ENCODE results near the gene POU2AF3.

Gene POU2AF3, protein sequence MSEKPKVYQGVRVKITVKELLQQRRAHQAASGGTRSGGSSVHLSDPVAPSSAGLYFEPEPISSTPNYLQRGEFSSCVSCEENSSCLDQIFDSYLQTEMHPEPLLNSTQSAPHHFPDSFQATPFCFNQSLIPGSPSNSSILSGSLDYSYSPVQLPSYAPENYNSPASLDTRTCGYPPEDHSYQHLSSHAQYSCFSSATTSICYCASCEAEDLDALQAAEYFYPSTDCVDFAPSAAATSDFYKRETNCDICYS

DNA sequence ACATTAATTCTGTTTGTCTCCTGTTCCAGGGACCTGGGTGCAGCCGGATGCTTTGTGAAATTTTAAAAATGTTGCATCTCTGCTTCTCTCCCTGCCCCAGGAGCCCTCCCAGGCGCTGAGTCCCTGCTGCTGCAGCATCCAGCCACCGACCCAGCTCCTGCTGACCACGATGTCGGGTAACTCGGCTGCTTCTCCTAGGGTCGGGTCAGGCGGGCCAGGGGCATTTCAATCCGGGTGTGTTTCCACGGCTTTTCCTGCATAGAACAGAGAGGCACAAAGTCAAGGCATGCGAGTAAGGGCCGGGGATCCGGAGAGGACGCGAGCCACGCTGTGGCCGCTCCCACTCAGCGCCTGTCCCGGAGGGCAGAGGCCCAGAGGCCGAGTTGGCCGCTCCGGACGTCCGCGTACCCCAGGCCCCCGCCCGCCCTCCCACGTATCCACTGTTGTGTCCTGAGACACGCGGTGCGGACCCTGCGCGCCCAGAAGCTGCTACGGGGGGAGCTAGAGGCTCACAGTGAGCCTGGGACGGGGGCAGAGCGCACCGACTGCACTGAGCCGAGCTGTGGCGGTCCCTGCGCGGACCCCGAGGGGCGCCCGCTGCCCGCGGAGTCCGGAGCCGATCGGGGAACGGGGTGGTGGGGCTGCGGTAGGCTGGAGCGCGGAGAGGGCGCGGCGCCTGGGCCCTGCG lies at the start of gene POU2AF3:
Gene POU2AF3 (plus strand): TSS at position 134 of the 688 bp plus-strand sequence. CDS start 36 bp downstream, at position 170.
- no peak for DNase-seq (ENCODE audit: low read depth)
- TF ChIP-seq, protein P1, sequence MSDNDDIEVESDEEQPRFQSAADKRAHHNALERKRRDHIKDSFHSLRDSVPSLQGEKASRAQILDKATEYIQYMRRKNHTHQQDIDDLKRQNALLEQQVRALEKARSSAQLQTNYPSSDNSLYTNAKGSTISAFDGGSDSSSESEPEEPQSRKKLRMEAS (IDR thresholded peaks at IDR 0.05; ENCODE audit: low read depth, low read length) = no peak
- TF ChIP-seq, protein P2, sequence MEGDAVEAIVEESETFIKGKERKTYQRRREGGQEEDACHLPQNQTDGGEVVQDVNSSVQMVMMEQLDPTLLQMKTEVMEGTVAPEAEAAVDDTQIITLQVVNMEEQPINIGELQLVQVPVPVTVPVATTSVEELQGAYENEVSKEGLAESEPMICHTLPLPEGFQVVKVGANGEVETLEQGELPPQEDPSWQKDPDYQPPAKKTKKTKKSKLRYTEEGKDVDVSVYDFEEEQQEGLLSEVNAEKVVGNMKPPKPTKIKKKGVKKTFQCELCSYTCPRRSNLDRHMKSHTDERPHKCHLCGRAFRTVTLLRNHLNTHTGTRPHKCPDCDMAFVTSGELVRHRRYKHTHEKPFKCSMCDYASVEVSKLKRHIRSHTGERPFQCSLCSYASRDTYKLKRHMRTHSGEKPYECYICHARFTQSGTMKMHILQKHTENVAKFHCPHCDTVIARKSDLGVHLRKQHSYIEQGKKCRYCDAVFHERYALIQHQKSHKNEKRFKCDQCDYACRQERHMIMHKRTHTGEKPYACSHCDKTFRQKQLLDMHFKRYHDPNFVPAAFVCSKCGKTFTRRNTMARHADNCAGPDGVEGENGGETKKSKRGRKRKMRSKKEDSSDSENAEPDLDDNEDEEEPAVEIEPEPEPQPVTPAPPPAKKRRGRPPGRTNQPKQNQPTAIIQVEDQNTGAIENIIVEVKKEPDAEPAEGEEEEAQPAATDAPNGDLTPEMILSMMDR (IDR thresholded peaks at IDR 0.05; ENCODE audit: low read depth, low read length) = no peak
- no peak for TF ChIP-seq POLR2A (IDR thresholded peaks at IDR 0.05; ENCODE audit: extremely low read depth, insufficient read length)
- no peak within 1 kb of the TSS for H3K4me3 ChIP-seq (ENCODE audit: low read depth, low read length)

DNA sequence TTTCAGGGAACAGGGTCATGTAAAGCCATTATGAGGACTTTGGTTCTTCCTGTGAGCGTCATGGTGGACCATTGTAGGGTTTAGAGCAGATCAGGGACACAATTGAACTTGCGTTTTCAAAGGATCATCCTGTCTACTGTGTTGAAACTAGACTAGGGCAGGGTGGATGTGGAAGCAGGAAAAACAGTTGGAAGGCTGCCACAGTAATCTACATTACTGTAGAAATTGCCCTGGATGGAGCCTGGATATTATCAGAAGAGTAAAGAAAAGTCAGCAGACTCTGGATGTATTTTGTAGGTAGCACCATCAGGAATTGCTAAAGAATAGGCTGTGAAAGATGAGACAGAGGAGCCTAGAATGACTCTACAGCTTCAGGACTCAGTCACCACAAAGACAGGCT lies 47.4 kb upstream of the POU2AF3 start:
- TF ChIP-seq MYC (IDR thresholded peaks at IDR 0.05; ENCODE audit: low read depth, low read length) (no peak), POLR2A (IDR thresholded peaks at IDR 0.05; ENCODE audit: extremely low read depth, insufficient read length) (no peak)
- TF ChIP-seq, protein P2 (IDR thresholded peaks at IDR 0.05; ENCODE audit: low read depth, low read length) = no peak
- TF ChIP-seq, protein P1 (IDR thresholded peaks at IDR 0.05; ENCODE audit: low read depth, low read length) = no peak
- no peak overlapping the region for H3K4me3 ChIP-seq (ENCODE audit: low read depth, low read length)
- no peak for DNase-seq (ENCODE audit: low read depth)

DNA sequence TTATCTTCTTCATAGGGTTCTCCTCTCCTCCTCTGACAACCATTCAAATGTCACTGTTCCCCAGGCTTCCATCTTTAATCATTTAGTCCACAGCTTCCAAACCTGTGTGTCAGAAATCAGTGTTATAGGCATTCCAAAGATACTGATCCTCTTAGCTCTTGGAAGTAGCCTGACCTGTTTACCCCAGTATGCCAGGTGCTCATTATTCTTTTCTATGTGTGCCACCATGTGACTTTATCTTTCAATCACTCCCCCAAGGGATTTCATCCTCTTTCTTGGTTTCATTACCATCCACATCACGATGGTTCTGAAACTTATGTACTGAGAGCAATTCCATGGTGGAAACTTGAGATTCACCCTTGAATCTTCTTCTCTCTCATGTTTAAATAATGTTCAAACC lies 45.2 kb upstream of the POU2AF3 start:
- H3K4me3 ChIP-seq (ENCODE audit: low read depth, low read length) = no peak overlapping the region
- no peak for DNase-seq (ENCODE audit: low read depth)
- TF ChIP-seq MYC (IDR thresholded peaks at IDR 0.05; ENCODE audit: low read depth, low read length) = no peak
- TF ChIP-seq, protein P2 (IDR thresholded peaks at IDR 0.05; ENCODE audit: low read depth, low read length) = no peak
- no peak for TF ChIP-seq POLR2A (IDR thresholded peaks at IDR 0.05; ENCODE audit: extremely low read depth, insufficient read length)
- TF ChIP-seq, protein P1 (IDR thresholded peaks at IDR 0.05; ENCODE audit: low read depth, low read length) = no peak

DNA sequence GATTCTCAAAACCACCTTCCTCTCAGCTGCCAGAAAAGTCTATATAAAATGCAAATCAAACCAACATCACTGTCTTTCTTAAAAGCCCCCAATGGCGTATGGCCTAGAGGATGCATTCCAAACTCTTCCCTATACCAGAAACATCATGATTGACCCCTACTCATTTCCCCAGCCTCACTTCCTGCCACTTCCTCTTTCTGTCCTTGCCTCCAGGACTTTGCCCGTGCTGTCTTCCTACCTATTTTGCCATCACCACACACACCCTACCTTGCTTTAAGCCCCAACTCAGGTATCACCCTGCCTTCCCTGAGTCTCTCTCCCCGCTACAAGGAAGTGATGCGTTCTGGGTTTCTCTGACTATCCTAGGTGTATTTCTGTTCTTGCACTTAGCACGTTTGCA lies 44.7 kb upstream of the POU2AF3 start:
- H3K4me3 ChIP-seq (ENCODE audit: low read depth, low read length) = no peak overlapping the region
- TF ChIP-seq, protein P1 (IDR thresholded peaks at IDR 0.05; ENCODE audit: low read depth, low read length) = no peak
- TF ChIP-seq POLR2A (IDR thresholded peaks at IDR 0.05; ENCODE audit: extremely low read depth, insufficient read length) (no peak), MYC (IDR thresholded peaks at IDR 0.05; ENCODE audit: low read depth, low read length) (no peak)
- TF ChIP-seq, protein P2 (IDR thresholded peaks at IDR 0.05; ENCODE audit: low read depth, low read length) = no peak
- no peak for DNase-seq (ENCODE audit: low read depth)

DNA sequence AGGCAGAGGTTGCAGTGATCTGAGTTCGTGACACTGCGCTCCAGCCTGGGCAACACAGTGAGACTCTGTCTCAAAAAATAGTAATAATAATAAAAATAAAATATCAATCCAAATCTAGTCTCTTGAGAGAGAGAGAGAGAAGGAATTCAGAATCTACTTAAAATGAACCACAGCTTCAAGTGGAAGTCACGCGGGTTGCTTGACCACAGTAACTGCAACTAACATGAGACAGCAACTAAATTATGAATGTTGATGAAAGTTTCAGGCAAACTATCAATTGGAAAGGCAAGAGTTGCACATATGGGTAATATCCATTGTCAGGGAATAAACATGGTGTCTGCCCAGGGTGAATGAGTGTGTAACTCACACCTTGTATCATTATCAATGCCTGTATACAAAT lies 40.3 kb upstream of the POU2AF3 start:
- no peak for DNase-seq (ENCODE audit: low read depth)
- no peak overlapping the region for H3K4me3 ChIP-seq (ENCODE audit: low read depth, low read length)
- no peak for TF ChIP-seq MYC (IDR thresholded peaks at IDR 0.05; ENCODE audit: low read depth, low read length)
- TF ChIP-seq, protein P2 (IDR thresholded peaks at IDR 0.05; ENCODE audit: low read depth, low read length) = no peak
- TF ChIP-seq, protein P1 (IDR thresholded peaks at IDR 0.05; ENCODE audit: low read depth, low read length) = no peak
- no peak for TF ChIP-seq POLR2A (IDR thresholded peaks at IDR 0.05; ENCODE audit: extremely low read depth, insufficient read length)

All from NB4 (cell line).